GM12873 (cell line): ENCODE data around the gene ADCK2.

Experiments
- TF ChIP-seq, protein P1 (sequence below): IDR thresholded peaks from 2 replicates; pipeline ENCODE4 v1.5.1; 2012; ENCODE audit warnings: low read depth, mild to moderate bottlenecking, moderate library complexity, low read length, control low read depth; ENCODE audit not compliant: insufficient read depth; ENCODE audit errors: missing control alignments

The ADCK2 gene, protein sequence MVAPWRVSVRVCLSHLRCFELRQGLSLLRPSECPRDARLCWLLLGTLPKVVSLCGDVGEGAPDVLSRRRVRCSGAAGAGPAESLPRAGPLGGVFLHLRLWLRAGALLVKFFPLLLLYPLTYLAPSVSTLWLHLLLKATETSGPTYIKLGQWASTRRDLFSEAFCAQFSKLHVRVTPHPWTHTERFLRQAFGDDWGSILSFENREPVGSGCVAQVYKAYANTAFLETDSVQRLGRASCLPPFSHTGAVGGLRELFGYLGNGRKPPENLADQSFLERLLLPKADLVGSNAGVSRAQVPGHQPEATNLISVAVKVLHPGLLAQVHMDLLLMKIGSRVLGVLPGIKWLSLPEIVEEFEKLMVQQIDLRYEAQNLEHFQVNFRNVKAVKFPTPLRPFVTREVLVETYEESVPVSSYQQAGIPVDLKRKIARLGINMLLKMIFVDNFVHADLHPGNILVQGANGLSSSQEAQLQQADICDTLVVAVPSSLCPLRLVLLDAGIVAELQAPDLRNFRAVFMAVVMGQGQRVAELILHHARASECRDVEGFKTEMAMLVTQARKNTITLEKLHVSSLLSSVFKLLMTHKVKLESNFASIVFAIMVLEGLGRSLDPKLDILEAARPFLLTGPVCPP

DNA sequence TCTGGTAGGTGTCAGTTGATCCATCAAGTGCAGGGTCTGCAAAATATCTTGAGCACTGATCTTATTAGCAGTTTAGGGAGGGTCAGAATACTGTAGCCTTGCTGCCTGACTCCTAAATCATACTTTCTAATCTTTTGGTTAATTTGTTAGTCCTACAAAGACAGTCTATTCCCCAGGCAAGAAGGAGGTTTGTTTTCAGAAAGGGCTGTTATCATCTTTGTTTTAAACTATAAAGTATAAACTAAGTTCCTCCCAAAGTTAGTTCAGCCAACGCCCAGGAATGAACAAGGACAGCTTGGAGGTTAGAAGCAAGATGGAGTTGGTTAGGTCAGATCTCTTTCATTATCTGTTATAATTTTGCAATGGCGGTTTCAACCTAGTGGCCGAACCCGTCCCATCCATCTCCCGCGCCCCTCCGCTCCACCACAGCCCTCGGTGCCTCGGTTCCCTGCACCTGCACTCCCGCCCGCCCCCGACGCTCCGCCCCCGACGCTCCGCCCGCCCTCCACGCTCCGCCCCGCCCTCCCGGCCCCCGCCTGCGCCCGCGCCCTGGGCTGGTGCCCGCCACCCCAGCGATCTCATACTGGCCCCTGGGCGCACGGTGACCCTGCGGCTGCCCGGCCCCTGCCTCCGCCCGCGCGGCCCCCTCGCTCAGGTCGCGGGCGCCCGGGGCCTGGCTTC is at the start of gene ADCK2:
Gene ADCK2 (plus strand): TSS at position 564 of the 681 bp plus-strand sequence. CDS start 386 bp downstream, outside the sequence.
- TF ChIP-seq, protein P1, sequence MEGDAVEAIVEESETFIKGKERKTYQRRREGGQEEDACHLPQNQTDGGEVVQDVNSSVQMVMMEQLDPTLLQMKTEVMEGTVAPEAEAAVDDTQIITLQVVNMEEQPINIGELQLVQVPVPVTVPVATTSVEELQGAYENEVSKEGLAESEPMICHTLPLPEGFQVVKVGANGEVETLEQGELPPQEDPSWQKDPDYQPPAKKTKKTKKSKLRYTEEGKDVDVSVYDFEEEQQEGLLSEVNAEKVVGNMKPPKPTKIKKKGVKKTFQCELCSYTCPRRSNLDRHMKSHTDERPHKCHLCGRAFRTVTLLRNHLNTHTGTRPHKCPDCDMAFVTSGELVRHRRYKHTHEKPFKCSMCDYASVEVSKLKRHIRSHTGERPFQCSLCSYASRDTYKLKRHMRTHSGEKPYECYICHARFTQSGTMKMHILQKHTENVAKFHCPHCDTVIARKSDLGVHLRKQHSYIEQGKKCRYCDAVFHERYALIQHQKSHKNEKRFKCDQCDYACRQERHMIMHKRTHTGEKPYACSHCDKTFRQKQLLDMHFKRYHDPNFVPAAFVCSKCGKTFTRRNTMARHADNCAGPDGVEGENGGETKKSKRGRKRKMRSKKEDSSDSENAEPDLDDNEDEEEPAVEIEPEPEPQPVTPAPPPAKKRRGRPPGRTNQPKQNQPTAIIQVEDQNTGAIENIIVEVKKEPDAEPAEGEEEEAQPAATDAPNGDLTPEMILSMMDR = no peak

DNA sequence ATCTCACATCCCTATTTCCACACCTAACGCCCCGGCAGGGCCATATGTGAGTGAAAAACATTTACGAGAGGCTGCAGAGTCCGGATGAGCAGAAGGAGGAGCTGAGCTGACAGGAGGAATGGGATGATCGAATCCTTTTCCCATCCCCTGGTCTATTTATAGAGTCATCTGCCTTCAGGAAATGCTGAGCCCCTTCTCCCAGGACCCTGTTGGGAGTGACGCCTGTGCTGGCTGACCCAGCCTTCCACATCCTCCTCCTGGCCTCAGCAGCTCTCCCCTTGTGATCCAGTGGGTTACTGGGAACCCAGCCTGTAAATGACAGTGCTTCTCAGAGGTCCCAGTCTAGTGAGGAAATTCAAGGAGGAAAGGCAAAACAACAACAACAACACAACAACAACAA is 48.8 kb upstream of the ADCK2 start:
- TF ChIP-seq, protein P1 = no peak

DNA sequence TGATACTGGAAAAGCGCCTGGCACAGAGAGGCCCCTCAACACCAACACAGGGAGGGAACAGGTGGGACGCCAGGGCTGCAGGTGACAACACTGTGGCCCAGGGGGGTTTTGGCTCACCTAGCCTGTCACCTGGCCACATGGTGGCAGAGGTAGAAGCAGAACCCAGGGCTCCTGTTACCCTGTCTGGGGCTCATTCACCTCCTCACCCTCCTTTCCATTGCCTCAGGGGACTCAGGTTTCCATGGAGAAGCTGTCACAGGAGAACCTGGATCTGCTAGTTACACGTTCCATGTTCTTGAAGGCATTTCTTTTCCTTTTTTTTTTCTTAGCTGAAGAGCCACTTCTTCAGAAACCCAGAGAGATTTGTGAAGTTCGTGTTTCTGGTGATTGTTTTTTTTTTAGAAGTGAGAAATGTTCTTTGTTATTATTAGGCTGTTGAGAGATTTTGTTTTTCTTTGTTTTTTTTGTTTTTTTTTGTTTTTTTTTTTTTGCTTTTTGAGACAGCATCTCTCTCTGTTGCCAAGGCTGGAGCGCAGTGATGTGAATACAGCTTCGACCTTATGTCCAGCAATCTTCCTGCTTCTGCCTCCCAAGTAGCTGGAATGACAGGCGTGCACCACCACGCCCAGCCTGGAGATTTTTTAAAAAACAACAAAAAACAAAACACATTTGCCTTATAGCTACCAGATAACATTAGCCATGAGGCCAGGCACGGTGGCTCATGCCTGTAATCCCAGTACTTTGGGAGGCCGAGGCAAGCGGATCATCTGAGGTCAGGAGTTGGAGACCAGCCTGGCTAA is 48.2 kb upstream of the ADCK2 start:
- TF ChIP-seq, protein P1 = no peak

DNA sequence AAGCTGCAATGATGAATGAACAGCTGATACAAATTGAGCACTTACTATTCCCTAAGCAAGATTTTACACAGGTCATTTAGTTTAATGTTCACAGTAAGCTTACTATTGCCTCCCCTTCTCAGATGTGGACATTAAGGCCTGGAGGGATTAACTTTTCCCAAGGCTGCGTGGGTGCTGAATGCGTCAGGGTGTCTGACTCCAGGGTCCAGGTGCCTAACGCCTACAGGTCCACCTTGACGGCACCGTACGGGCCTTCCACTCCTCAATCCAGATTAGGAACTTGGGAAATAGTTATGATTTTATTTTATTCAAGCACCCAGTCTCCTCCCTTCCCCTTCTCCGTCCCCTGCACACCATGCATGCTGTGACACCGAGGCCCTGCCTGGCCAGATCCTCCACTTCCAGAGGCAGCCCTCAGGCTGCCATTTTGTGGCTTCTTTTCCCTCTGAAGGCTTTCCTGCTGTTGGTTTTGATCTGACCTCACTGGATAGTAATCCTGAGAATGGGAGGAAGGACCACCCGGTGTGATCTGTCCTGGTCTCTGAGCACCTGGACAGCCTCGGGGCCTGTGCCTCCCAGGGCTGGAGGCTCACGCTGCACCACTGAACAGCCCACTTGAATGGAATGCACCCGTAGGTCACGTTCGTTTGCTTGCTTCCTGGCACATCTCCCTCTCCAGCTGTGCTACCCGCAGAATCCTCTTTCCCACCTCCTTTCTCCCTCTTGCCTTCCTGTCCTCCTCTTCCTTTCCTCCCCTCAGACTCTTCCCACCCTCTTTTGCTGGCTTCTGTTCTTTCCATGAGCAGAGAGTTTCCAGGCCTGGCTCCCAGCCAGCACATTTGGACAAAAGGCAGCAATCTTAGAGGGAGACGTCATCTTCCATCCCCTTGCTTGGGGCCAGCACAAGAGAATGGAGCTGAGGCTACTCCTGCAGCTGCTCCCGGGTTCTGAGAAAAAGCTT is 46.6 kb upstream of the ADCK2 start:
- TF ChIP-seq, protein P1 = no peak

DNA sequence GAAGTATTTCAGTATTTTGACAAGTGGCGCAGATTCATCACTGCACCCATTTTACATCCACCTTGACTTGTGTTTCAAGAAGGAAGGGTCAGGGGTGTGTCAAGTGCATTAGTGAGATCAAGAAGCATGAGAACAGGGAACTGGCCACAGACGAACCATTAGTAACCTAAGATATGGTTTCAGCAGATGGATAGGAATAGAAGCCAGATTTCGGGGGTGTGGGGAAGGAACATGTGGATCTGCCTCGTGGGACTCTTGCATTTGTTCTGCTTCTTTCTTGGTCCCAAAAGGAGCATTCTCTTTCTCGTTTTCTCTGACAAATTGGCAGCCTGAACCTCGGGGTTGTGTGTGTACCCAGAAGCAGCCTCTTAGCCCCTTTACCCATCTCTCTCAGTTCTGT is 41.7 kb upstream of the ADCK2 start:
- TF ChIP-seq, protein P1 = no peak

DNA sequence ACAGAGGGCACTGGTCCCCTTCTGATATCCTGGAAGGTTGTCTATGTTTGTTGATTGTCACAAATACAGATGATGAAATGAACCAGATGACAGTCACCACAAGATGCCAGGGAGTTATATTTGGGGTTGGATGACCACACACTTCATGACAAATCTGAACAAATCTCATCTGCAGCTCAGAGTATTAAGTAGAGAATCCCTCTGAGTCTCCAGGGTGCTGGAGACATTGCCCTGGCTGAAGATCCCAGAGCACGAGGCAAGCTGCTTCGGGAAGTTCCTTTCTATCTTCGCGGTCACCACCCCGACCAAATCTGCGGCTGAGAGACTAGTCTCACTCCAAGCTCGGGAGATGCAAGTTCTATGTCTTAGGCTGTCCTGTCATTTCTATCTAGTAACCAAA is 41.1 kb upstream of the ADCK2 start:
- TF ChIP-seq, protein P1 = no peak
